ENCODE results near the gene CNTN1. TPM values are rescaled to one million over a fixed set of nuclear protein-coding genes. Genes with fewer than 3 reads are reported as not detected.

Gene CNTN1
- total and polyA plus RNA-seq, 2 of the 4 experiments (the other 2 are of a cell fraction): 0.10 to 0.18 TPM

DNA sequence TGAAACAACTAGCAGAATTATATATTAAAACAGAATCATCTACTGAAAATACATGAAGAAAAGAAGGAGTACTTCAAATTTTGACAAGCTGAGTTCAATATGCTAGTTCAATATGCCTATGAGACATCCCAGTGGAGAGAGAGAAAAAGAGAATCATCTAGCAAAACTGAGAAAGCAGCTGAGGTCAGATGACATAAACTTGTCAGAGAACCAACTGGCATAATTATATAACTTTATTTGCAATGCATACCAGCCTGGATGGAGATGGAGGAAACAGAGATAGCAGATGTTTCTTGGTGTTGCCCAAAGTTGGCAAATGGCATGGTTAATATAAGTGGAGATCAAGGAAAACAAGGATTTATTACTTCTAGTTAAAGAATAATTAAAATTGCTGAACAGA, 347.2 kb downstream of the CNTN1 start:
- TF ChIP-seq RAD21 (IDR thresholded peaks at IDR 0.05; ENCODE audit: low read length) (no peak), BHLHE40 (IDR thresholded peaks at IDR 0.05; ENCODE audit: low read depth, low read length) (no peak)
- CTCF ChIA-PET: no interaction called here
- no peak overlapping the region for H3K4ac ChIP-seq (ENCODE audit: low read depth, low read length)
- DNase-seq: no peak
- dilution Hi-C loops (cut with HindIII; ENCODE audit: low sequenced_read_pairs, unreplicated experiment): no loop called here
- no peak overlapping the region for H4K8ac ChIP-seq (ENCODE audit: low read depth in 2 of 2, low read length in 2 of 2)
- POLR2A ChIA-PET (ENCODE audit: unreplicated experiment): no interaction called here
- H3K36me3 ChIP-seq (ENCODE audit: control insufficient read depth, insufficient read depth, low read length): no peaks in the 10 kb centered on the region
- in situ Hi-C loops (cut with MboI; ENCODE audit: low sequenced_read_pairs): no loop called here
- H2BK120ac ChIP-seq (ENCODE audit: low read depth, low read length): no peak overlapping the region
- H3K18ac ChIP-seq (ENCODE audit: low read depth, low read length): no peak overlapping the region
- no peaks in the 10 kb centered on the region for H3K4me1 ChIP-seq (ENCODE audit: control insufficient read depth, insufficient read depth, low read length)
- no peaks in the 10 kb centered on the region for H4K20me1 ChIP-seq (ENCODE audit: insufficient read depth, low read length)
- no peak overlapping the region for H2BK15ac ChIP-seq (ENCODE audit: low read depth, low read length)
- intact Hi-C loops (cut with micrococcal nuclease): no loop called here
- no peak overlapping the region for H3K4me3 ChIP-seq (ENCODE audit: insufficient read depth, low read depth, low read length)
- no peak overlapping the region for H3K4me2 ChIP-seq (ENCODE audit: low read depth, low read length)
- H2AK5ac ChIP-seq (ENCODE audit: low read depth, low read length): no peak overlapping the region
- H3K14ac ChIP-seq (replicated peaks; ENCODE audit: low read depth, low read length): no peak overlapping the region
- H2AFZ ChIP-seq (replicated peaks; ENCODE audit: low read length, poor library complexity): no peak overlapping the region
- H4K91ac ChIP-seq (ENCODE audit: insufficient read depth, low read depth, low read length): no peak overlapping the region
- no peaks in the 10 kb centered on the region for H3K9me3 ChIP-seq (ENCODE audit: control insufficient read depth, insufficient read depth, low read length)
- ATAC-seq (ENCODE audit: low read depth): no peak
- H3K27me3 ChIP-seq (ENCODE audit: control insufficient read depth, insufficient read depth, low read length): no peaks in the 10 kb centered on the region
- no peak overlapping the region for H3K9ac ChIP-seq (ENCODE audit: low read depth, low read length)
- H2AK9ac ChIP-seq (replicated peaks; ENCODE audit: low read depth, low read length, poor library complexity): no peak overlapping the region
- H3K56ac ChIP-seq (ENCODE audit: extremely low read depth, insufficient read depth, low read length): no peak overlapping the region
- no peak overlapping the region for H3K27ac ChIP-seq (ENCODE audit: insufficient read depth, low read length)
- H3K79me1 ChIP-seq (ENCODE audit: low read depth in 1 of 2, low read length in 2 of 2): no peaks in the 10 kb centered on the region
- H3K9me1 ChIP-seq (ENCODE audit: insufficient read depth, low read length): no peaks in the 10 kb centered on the region
- H2BK5ac ChIP-seq (ENCODE audit: low read depth, low read length, poor library complexity, severe bottlenecking): no peak overlapping the region
- H2BK20ac ChIP-seq (ENCODE audit: low read depth, low read length): no peak overlapping the region
- BruUV-seq (replicated peaks): no TSS peak
- no peak overlapping the region for H3K23ac ChIP-seq (ENCODE audit: low read depth, low read length)
- no peak overlapping the region for H4K5ac ChIP-seq (ENCODE audit: low read depth, low read length)

All from IMR-90 (cell line).